Prostate gland (tissue), 2 donors: ENCODE data around the gene SAMD9L.

ENCODE experiments used
- CTCF ChIP-seq, 4 experiments: fragments of 200-600 bp in 2 of 4; fragments of 450-650 bp in 2 of 4; sonication (generic) in 2 of 4; IDR thresholded peaks; 1 replicate in 3 of 4; 2 replicates in 1 of 4; pipeline ENCODE4 v1.5.1; 2016 to 2019; ENCODE audit warnings: antibody characterized with exemption in 4 of 4, mild to moderate bottlenecking in 2 of 4, moderate library complexity in 2 of 4
- POLR2A ChIP-seq: fragments of 450-650 bp; IDR thresholded peaks from one replicate; pipeline ENCODE4 v1.6.1; 2016; ENCODE audit warnings: antibody characterized with exemption, mild to moderate bottlenecking
- POLR2AphosphoS5 ChIP-seq: sonication (generic); formaldehyde crosslinking; IDR thresholded peaks from one replicate; pipeline ENCODE4 v1.6.1; 2017; ENCODE audit warnings: antibody characterized with exemption

DNA sequence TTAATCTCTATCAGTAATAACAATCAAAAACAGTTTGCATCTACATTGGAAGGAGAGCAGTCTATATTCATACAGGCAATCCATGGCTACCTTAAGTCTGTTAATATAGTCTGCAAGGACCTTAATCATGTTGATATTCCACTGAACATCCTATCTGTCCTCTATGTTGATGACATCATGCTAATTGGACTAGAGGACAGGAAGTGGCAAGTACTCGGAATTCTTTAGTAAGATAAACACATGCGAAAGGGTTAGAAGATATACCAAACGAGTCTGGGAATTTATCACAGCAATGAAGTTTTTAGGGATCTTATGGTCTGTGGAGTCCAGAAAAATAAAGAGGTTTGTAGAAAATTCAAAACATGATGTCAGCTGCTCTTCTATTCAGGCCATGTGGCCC is 11.3 kb upstream of the SAMD9L start:
- TF ChIP-seq CTCF (IDR thresholded peaks at IDR 0.05) (no peak), POLR2A (no peak), POLR2AphosphoS5 (no peak)
